Endothelial cell of umbilical vein (primary cell): Measurements from ENCODE around the gene LCLAT1. TPM values are rescaled to one million over a fixed set of nuclear protein-coding genes. Genes with fewer than 3 reads are reported as not detected.

Experiments used
- BruUV-seq: library from RNA; stranded (reverse); fragments of 400-500 nt; replicated peaks from 2 replicates; lab custom pipeline; 2021; lab: Mats Ljungman, UMichigan
- CTCF ChIA-PET: fragments of 300-600, 350-600 bp; sonication (Branson Sonifier 250); formaldehyde crosslinking; loops from one replicate; lab custom pipeline; 2021; ENCODE audit warnings: antibody characterized with exemption, inconsistent platforms; lab: Charles Lee
- POLR2A ChIA-PET: fragments of 300-600, 350-600 bp; sonication (Branson Sonifier 250); formaldehyde crosslinking; loops from one replicate; lab custom pipeline; 2021; ENCODE audit warnings: antibody characterized with exemption, inconsistent platforms; lab: Charles Lee
- DNase-seq: peaks from one replicate; pipeline ENCODE4 v3.0.0-alpha.2; 2011; ENCODE audit warnings: low read depth, low spot score
- FAIRE-seq: peaks from 2 replicates; lab custom pipeline; 2011; peaks lifted over from hg19 to GRCh38; lab: Jason Lieb, UNC
- H2AFZ ChIP-seq: 2 replicates; pipeline ENCODE4 v1.6.0; 2012; ENCODE audit warnings: low read depth, low read length, control low read depth, inconsistent platforms
- H3K27ac ChIP-seq: 2 replicates; pipeline ENCODE4 v1.5.1; 2011; ENCODE audit warnings: low read depth, mild to moderate bottlenecking, control low read depth, low read length, moderate library complexity; ENCODE audit not compliant: insufficient read depth
- H3K27me3 ChIP-seq, 2 experiments: 2 replicates each; pipeline versions ENCODE4 v1.6.0 to v1.6.1; 2011; ENCODE audit warnings: low read length in 2 of 2, mixed read lengths in 1 of 2; ENCODE audit not compliant: control insufficient read depth in 2 of 2, insufficient read depth in 2 of 2
- H3K36me3 ChIP-seq, 2 experiments: 2 replicates in 1 of 2; 3 replicates in 1 of 2; pipeline ENCODE4 v1.5.1; 2011; ENCODE audit warnings: low read length in 2 of 2, mild to moderate bottlenecking in 1 of 2, moderate library complexity in 1 of 2; ENCODE audit not compliant: control insufficient read depth in 2 of 2, insufficient read depth in 2 of 2; ENCODE audit errors: extremely low read depth in 1 of 2
- H3K4me1 ChIP-seq: 3 replicates; pipeline ENCODE4 v1.5.1; 2011; ENCODE audit warnings: mild to moderate bottlenecking, low read length; ENCODE audit not compliant: control insufficient read depth, insufficient read depth; ENCODE audit errors: extremely low read depth
- H3K4me2 ChIP-seq: 2 replicates; pipeline ENCODE4 v1.6.1; 2011; ENCODE audit warnings: low read length, control low read depth, mixed read lengths; ENCODE audit not compliant: insufficient read depth
- H3K4me3 ChIP-seq, 3 experiments: fragments of 200-600 bp in 1 of 3; sonication (generic), shearing (Covaris generic) in 1 of 3; replicated peaks in 1 of 3; 2 replicates each; pipeline ENCODE4 v1.5.1; 2011 to 2016; ENCODE audit warnings: control low read depth in 3 of 3, low read length in 3 of 3, mild to moderate bottlenecking in 2 of 3, inconsistent platforms in 1 of 3, low read depth in 1 of 3, moderate library complexity in 1 of 3; ENCODE audit not compliant: insufficient read depth in 1 of 3
- H3K79me2 ChIP-seq: 2 replicates; pipeline ENCODE4 v1.6.0; 2012; ENCODE audit warnings: low read length, inconsistent platforms; ENCODE audit not compliant: control insufficient read depth, insufficient read depth
- H3K9ac ChIP-seq: replicated peaks from 2 replicates; pipeline ENCODE3; 2011; ENCODE audit warnings: low read length, control low read depth; ENCODE audit not compliant: insufficient read depth; ENCODE audit errors: extremely low read depth
- H3K9me1 ChIP-seq: replicated peaks from 3 replicates; pipeline ENCODE4 v1.6.0; 2011; ENCODE audit warnings: mild to moderate bottlenecking, low read length; ENCODE audit not compliant: control insufficient read depth, insufficient read depth; ENCODE audit errors: extremely low read depth
- H3K9me3 ChIP-seq: replicated peaks from 2 replicates; pipeline ENCODE4 v1.5.1; 2012; ENCODE audit warnings: low read length, inconsistent platforms; ENCODE audit not compliant: control insufficient read depth, insufficient read depth
- H4K20me1 ChIP-seq: replicated peaks from 2 replicates; pipeline ENCODE3; 2011; ENCODE audit warnings: mild to moderate bottlenecking, low read length; ENCODE audit not compliant: control insufficient read depth, insufficient read depth; ENCODE audit errors: extremely low read depth
- FOS ChIP-seq: IDR thresholded peaks from 2 replicates; pipeline ENCODE4 v1.6.1; 2011; ENCODE audit warnings: mild to moderate bottlenecking, low read length, moderate library complexity, borderline replicate concordance; ENCODE audit not compliant: insufficient read depth
- MAX ChIP-seq: IDR thresholded peaks from 2 replicates; pipeline ENCODE4 v1.6.1; 2011; ENCODE audit not compliant: insufficient read depth, insufficient read length
- MYC ChIP-seq: IDR thresholded peaks from one replicate; pipeline ENCODE4 v1.6.1; 2011; ENCODE audit warnings: mild to moderate bottlenecking, low read depth, low read length
- POLR2A ChIP-seq: IDR thresholded peaks from 2 replicates; pipeline ENCODE4 v1.6.1; 2012; ENCODE audit warnings: low read depth, mild to moderate bottlenecking, control low read depth, low read length
- POLR2AphosphoS5 ChIP-seq: IDR thresholded peaks from 2 replicates; pipeline ENCODE4 v1.6.1; 2012; ENCODE audit warnings: low read depth, mild to moderate bottlenecking, control low read depth, low read length, moderate library complexity; ENCODE audit not compliant: insufficient read depth
- dilution Hi-C: fragments of 300-500 bp; cut with MboI; formaldehyde crosslinking; loops from one replicate; pipeline ENCODE4 v1.15.0; 2019; ENCODE audit warnings: low sequenced_read_pairs; ENCODE audit not compliant: extremely low pct_ligation_motif_present
- intact Hi-C: fragments of 100-400 bp; cut with micrococcal nuclease; formaldehyde crosslinking; loops from one replicate; pipeline ENCODE4 v1.10.0; 2022
- polyA plus RNA-seq, 4 experiments: library from polyadenylated mRNA; depleted of rRNA in 3 of 4; stranded (reverse) in 3 of 4; unstranded in 1 of 4; fragments of >200 nt; gene quantifications; 2 replicates each; pipeline versions ENCODE4 v1.2.1 to v1.2.3, GENCODE V29; 2011 to 2012; ENCODE audit warnings: missing spikeins in 1 of 4
- total RNA-seq: library from RNA; stranded (reverse); gene quantifications from 2 replicates; pipeline ENCODE4 v1.2.3, GENCODE V29; 2021

Gene LCLAT1
- total and polyA plus RNA-seq, 2 donors (not counting 3 experiments of a cell fraction or from before 2014, with no cell fraction given): 6.1 to 20.8 TPM

GRCh38 chr2:30627151-30627550 lies 180.1 kb downstream of the LCLAT1 start:
- no peaks in the 10 kb centered on the region for H3K79me2 ChIP-seq
- H3K36me3 ChIP-seq: no peaks in the 10 kb centered on the region
- no peak overlapping the region for H3K4me3 ChIP-seq
- H3K9ac ChIP-seq: no peak overlapping the region
- no peaks in the 10 kb centered on the region for H4K20me1 ChIP-seq
- dilution Hi-C loops (no loop called here), intact Hi-C loops (no loop called here)
- BruUV-seq: no TSS peak
- CTCF ChIA-PET: no interaction called here
- no peaks in the 10 kb centered on the region for H3K4me1 ChIP-seq
- H3K9me1 ChIP-seq: no peaks in the 10 kb centered on the region
- FAIRE-seq (no peak), DNase-seq (no peak)
- H3K27me3 ChIP-seq: no peaks in the 10 kb centered on the region
- H3K9me3 ChIP-seq: no peaks in the 10 kb centered on the region
- no peak overlapping the region for H2AFZ ChIP-seq
- H3K27ac ChIP-seq: no peak overlapping the region
- H3K4me2 ChIP-seq: no peak overlapping the region
- POLR2A ChIA-PET: no interaction called here
- TF ChIP-seq FOS (no peak), MAX (no peak), POLR2A (no peak)

DNA sequence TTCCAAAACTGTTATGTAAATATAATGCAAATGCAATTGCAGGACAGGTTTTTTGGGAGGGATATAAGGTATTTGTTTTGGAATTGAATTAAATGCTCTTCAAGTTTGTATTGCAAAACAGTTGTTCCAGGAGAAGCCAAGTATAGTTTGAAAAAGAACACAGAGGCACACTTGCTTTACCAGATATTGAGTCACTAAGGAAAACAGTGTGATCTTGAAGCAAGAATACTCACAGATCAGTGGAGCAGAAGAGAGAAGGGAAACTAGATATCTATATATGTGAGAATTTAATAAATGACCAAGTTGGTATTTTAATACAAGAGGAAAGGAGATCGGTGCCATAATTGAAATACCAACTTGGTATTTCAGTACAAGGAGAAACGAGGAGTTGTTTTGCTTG lies 181.3 kb downstream of the LCLAT1 start:
- no peak for FAIRE-seq
- BruUV-seq: no TSS peak
- ChIA-PET CTCF (interaction anchor here (1.2 kb wide), 1 partner anchor 463 kb away, joined by 4 read pairs; no protein-coding TSS in a partner anchor), POLR2A (no interaction called here)
- no peak overlapping the region for H3K4me3 ChIP-seq
- intact Hi-C loops (no loop called here), dilution Hi-C loops (no loop called here)
- no peaks in the 10 kb centered on the region for H3K36me3 ChIP-seq
- no peaks in the 10 kb centered on the region for H3K9me1 ChIP-seq
- no peak overlapping the region for H3K4me2 ChIP-seq
- no peaks in the 10 kb centered on the region for H3K9me3 ChIP-seq
- H4K20me1 ChIP-seq: no peaks in the 10 kb centered on the region
- TF ChIP-seq MAX (no peak), MYC (no peak), POLR2AphosphoS5 (no peak)
- H2AFZ ChIP-seq: no peak overlapping the region
- no peaks in the 10 kb centered on the region for H3K79me2 ChIP-seq
- no peaks in the 10 kb centered on the region for H3K27me3 ChIP-seq
- no peaks in the 10 kb centered on the region for H3K4me1 ChIP-seq
- H3K27ac ChIP-seq: no peak overlapping the region
- DNase-seq: no peak
- H3K9ac ChIP-seq: no peak overlapping the region
